Measurements from ENCODE around the gene C6orf47. TPM values are rescaled to one million over a fixed set of nuclear protein-coding genes. Genes with fewer than 3 reads are reported as not detected.

Gene C6orf47
- total and polyA plus RNA-seq, 2 of the 13 experiments (the other 11 are each of a cell fraction or from before 2014, with no cell fraction given), result 1.7 to 18.1 TPM

GRCh38 chr6:31655349-31656237 is 5.0 kb downstream of the C6orf47 start, which contains the start of gene APOM (continued):
- TF ChIP-seq ATF2 (CRISPR knock-in tag; IDR thresholded peaks at IDR 0.05) (peak; percentile 77), ARNTL (CRISPR knock-in tag; IDR thresholded peaks at IDR 0.05) (peak; percentile 71; the same call in 1 of the 2 replicates), ZFP41 (CRISPR knock-in tag; IDR thresholded peaks at IDR 0.05; ENCODE audit: borderline replicate concordance) (no peak), FOXK2 (IDR thresholded peaks at IDR 0.05) (peak; percentile 97), REXO4 (CRISPR knock-in tag; IDR thresholded peaks at IDR 0.05; ENCODE audit: borderline replicate concordance) (no peak), ZNF3 (CRISPR knock-in tag; IDR thresholded peaks at IDR 0.05) (peak; percentile 93), PPARG (CRISPR knock-in tag; conservative IDR thresholded peaks at IDR 0.05) (peak; percentile 97), SAFB2 (CRISPR knock-in tag; IDR thresholded peaks at IDR 0.05; ENCODE audit: borderline replicate concordance, low read depth) (peak; percentile 51; the same call in 1 of the 2 replicates), ZNF513 (CRISPR knock-in tag; conservative IDR thresholded peaks at IDR 0.05) (no peak), RELA (CRISPR knock-in tag; IDR thresholded peaks at IDR 0.05) (peak; percentile 23; the same call in 1 of the 2 replicates)
- TF ChIP-seq, protein P1, sequence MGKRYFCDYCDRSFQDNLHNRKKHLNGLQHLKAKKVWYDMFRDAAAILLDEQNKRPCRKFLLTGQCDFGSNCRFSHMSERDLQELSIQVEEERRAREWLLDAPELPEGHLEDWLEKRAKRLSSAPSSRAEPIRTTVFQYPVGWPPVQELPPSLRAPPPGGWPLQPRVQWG (CRISPR knock-in tag; IDR thresholded peaks at IDR 0.05; ENCODE audit: borderline replicate concordance, low read depth), result no peak
- TF ChIP-seq, protein P2, sequence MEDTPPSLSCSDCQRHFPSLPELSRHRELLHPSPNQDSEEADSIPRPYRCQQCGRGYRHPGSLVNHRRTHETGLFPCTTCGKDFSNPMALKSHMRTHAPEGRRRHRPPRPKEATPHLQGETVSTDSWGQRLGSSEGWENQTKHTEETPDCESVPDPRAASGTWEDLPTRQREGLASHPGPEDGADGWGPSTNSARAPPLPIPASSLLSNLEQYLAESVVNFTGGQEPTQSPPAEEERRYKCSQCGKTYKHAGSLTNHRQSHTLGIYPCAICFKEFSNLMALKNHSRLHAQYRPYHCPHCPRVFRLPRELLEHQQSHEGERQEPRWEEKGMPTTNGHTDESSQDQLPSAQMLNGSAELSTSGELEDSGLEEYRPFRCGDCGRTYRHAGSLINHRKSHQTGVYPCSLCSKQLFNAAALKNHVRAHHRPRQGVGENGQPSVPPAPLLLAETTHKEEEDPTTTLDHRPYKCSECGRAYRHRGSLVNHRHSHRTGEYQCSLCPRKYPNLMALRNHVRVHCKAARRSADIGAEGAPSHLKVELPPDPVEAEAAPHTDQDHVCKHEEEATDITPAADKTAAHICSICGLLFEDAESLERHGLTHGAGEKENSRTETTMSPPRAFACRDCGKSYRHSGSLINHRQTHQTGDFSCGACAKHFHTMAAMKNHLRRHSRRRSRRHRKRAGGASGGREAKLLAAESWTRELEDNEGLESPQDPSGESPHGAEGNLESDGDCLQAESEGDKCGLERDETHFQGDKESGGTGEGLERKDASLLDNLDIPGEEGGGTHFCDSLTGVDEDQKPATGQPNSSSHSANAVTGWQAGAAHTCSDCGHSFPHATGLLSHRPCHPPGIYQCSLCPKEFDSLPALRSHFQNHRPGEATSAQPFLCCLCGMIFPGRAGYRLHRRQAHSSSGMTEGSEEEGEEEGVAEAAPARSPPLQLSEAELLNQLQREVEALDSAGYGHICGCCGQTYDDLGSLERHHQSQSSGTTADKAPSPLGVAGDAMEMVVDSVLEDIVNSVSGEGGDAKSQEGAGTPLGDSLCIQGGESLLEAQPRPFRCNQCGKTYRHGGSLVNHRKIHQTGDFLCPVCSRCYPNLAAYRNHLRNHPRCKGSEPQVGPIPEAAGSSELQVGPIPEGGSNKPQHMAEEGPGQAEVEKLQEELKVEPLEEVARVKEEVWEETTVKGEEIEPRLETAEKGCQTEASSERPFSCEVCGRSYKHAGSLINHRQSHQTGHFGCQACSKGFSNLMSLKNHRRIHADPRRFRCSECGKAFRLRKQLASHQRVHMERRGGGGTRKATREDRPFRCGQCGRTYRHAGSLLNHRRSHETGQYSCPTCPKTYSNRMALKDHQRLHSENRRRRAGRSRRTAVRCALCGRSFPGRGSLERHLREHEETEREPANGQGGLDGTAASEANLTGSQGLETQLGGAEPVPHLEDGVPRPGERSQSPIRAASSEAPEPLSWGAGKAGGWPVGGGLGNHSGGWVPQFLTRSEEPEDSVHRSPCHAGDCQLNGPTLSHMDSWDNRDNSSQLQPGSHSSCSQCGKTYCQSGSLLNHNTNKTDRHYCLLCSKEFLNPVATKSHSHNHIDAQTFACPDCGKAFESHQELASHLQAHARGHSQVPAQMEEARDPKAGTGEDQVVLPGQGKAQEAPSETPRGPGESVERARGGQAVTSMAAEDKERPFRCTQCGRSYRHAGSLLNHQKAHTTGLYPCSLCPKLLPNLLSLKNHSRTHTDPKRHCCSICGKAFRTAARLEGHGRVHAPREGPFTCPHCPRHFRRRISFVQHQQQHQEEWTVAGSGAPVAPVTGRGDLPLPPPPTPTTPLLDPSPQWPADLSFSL (CRISPR knock-in tag; IDR thresholded peaks at IDR 0.05), result no peak
- TF ChIP-seq, protein P3, sequence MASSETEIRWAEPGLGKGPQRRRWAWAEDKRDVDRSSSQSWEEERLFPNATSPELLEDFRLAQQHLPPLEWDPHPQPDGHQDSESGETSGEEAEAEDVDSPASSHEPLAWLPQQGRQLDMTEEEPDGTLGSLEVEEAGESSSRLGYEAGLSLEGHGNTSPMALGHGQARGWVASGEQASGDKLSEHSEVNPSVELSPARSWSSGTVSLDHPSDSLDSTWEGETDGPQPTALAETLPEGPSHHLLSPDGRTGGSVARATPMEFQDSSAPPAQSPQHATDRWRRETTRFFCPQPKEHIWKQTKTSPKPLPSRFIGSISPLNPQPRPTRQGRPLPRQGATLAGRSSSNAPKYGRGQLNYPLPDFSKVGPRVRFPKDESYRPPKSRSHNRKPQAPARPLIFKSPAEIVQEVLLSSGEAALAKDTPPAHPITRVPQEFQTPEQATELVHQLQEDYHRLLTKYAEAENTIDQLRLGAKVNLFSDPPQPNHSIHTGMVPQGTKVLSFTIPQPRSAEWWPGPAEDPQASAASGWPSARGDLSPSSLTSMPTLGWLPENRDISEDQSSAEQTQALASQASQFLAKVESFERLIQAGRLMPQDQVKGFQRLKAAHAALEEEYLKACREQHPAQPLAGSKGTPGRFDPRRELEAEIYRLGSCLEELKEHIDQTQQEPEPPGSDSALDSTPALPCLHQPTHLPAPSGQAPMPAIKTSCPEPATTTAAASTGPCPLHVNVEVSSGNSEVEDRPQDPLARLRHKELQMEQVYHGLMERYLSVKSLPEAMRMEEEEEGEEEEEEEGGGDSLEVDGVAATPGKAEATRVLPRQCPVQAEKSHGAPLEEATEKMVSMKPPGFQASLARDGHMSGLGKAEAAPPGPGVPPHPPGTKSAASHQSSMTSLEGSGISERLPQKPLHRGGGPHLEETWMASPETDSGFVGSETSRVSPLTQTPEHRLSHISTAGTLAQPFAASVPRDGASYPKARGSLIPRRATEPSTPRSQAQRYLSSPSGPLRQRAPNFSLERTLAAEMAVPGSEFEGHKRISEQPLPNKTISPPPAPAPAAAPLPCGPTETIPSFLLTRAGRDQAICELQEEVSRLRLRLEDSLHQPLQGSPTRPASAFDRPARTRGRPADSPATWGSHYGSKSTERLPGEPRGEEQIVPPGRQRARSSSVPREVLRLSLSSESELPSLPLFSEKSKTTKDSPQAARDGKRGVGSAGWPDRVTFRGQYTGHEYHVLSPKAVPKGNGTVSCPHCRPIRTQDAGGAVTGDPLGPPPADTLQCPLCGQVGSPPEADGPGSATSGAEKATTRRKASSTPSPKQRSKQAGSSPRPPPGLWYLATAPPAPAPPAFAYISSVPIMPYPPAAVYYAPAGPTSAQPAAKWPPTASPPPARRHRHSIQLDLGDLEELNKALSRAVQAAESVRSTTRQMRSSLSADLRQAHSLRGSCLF (CRISPR knock-in tag; IDR thresholded peaks at IDR 0.05; ENCODE audit: borderline replicate concordance), result 0 out of 2 replicates have a peak, but pooled peaks have one; percentile 74

Measured in HepG2 (cell line).